Mammary epithelial cell (primary cell): ENCODE data around the gene OLFML2B.

Experiments used
- EZH2 ChIP-seq: IDR thresholded peaks from 2 replicates; pipeline ENCODE4 v1.6.1; 2012; ENCODE audit warnings: low read length, inconsistent platforms, borderline replicate concordance
- TF ChIP-seq, protein P1 (sequence below), 2 donors: IDR thresholded peaks in 1 of 2; conservative IDR thresholded peaks in 1 of 2; 2 replicates each; pipeline ENCODE4 v1.5.1; 2011 to 2012; ENCODE audit warnings: inconsistent platforms in 2 of 2, low read length in 2 of 2, mild to moderate bottlenecking in 2 of 2, control low read depth in 1 of 2, low read depth in 1 of 2; ENCODE audit not compliant: insufficient read depth in 1 of 2; ENCODE audit errors: extremely low read depth in 1 of 2

DNA sequence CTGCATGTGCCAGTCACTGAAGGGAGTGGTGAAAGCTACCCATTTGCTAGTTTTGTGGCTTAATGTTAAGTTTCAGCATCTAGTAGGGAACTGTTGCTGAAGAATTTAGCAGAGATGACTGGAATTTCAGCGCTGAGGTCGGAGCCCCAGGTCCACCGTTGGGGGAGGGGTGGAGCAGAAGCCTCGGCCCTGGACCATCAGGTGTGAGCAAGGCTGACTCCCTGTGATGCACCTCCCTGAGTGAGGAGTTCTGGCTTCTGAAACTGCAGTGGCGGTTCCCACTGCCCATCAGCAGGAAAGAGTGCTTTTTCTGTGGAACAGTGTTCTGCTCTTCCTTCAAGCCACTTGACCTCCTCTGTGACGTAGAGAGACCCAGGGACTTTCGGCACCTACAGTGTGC, 47.2 kb upstream of the OLFML2B start:
- TF ChIP-seq, protein P1, sequence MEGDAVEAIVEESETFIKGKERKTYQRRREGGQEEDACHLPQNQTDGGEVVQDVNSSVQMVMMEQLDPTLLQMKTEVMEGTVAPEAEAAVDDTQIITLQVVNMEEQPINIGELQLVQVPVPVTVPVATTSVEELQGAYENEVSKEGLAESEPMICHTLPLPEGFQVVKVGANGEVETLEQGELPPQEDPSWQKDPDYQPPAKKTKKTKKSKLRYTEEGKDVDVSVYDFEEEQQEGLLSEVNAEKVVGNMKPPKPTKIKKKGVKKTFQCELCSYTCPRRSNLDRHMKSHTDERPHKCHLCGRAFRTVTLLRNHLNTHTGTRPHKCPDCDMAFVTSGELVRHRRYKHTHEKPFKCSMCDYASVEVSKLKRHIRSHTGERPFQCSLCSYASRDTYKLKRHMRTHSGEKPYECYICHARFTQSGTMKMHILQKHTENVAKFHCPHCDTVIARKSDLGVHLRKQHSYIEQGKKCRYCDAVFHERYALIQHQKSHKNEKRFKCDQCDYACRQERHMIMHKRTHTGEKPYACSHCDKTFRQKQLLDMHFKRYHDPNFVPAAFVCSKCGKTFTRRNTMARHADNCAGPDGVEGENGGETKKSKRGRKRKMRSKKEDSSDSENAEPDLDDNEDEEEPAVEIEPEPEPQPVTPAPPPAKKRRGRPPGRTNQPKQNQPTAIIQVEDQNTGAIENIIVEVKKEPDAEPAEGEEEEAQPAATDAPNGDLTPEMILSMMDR (conservative IDR thresholded peaks at IDR 0.05 in 1 of 2, IDR thresholded peaks at IDR 0.05 in 1 of 2; ENCODE audit: extremely low read depth in 1 of 2, insufficient read depth in 1 of 2, low read depth in 1 of 2, low read length in 2 of 2), result no peak
- no peak for TF ChIP-seq EZH2
